Measurements from ENCODE around the gene SLC16A12.

Gene SLC16A12, protein sequence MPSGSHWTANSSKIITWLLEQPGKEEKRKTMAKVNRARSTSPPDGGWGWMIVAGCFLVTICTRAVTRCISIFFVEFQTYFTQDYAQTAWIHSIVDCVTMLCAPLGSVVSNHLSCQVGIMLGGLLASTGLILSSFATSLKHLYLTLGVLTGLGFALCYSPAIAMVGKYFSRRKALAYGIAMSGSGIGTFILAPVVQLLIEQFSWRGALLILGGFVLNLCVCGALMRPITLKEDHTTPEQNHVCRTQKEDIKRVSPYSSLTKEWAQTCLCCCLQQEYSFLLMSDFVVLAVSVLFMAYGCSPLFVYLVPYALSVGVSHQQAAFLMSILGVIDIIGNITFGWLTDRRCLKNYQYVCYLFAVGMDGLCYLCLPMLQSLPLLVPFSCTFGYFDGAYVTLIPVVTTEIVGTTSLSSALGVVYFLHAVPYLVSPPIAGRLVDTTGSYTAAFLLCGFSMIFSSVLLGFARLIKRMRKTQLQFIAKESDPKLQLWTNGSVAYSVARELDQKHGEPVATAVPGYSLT

DNA sequence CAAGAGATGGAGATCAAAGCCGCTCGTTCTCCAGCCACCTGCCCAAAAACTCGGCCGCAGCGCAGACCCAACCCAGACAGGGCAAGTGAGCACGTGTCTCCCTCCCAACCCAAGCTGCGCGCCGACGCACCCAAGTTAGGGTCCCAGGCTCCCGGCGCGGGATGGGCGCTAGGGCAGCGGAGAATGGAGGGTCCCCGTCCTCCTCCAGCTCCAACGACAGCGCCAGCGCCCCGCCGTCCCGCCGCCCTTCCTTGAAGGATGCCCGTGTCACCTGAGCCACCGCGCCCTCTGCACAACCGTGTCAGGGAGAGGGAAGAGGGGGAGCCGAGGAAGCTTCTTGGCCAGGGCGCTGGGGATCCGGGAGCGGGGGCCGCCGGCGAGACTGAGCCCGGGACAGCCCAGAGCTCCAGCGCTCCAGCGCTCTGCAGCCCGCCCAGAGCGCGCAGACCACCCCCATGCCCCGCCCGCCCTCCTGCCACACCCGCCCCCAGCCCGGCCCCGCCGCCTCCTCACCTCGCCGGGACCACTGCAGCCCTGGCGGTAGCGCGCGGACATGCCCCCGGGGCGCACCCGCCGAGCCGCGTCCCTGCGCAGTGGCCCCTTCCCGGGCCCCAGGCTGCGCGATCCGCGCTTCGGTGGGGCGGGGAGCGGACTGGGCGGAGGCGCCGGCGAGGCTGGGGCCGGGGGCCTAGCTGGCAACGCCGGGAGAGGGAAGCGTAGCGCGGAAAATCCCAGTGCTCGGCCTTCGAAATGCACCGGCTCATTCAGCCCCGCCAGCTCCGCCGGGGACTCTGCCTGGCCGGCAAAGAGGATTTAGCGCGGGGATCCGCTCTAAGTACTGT, at the start of gene SLC16A12:
TSS of gene SLC16A12 (minus strand) at position 424 of the 842 bp plus-strand sequence. CDS start 73,016 bp downstream, outside the sequence.
- no peak for DNase-seq

DNA sequence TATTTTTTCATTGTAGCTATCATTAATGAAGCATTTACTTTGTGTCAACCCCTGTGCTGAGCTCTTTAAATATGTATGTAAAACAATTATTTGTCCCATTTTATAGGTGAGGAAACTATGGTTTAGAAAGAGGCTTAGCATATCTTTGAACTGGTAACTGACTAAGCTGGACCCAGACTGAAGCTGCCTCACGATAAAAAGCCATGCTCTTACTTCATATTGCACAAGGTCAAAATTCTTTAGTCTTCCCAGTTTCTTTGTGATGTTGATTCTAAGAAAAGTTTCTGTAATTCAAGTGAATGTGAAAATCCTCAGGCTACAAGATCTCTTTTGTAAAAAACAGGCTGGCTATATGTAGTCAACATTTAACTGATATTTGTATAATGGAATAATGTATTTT, 46.6 kb upstream of the SLC16A12 start:
- DNase-seq, result no peak

DNA sequence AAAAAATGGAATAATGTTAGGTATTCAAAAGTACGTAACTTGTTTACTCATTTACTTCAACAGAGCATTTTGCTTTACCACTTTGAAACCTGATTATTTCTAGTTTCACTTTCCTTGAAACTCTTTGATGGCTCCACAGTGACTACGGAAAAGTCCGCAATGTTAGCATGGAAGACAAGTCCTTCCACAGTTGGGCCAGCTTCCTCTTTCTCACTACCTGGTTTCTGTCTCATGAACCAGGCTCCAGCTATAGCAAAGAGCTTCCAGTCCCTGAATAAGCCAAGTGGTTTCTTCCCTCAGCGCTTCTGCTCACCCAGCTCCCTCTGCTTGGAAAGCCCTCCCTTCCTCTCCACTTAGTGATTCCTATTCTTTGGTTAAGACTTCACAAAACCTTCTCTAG, 44.8 kb upstream of the SLC16A12 start:
- DNase-seq, result no peak

DNA sequence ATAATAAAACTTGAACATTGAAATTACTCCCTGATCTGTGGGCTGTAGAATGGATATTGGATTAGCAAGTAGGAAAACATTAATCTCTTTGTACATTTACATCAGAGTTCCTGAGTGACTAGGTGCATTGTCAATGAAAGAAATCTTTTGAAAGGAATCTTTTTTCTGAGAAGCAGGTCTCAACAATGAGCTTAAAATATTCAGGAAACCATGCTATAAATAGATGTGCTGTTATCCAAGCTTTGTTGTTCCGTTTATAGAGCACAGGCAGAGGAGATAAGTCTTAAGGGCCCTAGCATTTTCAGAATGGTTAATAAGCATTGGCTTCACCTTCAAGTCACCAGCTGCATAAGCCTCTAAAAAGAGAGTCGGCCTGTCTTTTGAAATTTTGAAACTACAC, 41.3 kb upstream of the SLC16A12 start:
- DNase-seq, result no peak

DNA sequence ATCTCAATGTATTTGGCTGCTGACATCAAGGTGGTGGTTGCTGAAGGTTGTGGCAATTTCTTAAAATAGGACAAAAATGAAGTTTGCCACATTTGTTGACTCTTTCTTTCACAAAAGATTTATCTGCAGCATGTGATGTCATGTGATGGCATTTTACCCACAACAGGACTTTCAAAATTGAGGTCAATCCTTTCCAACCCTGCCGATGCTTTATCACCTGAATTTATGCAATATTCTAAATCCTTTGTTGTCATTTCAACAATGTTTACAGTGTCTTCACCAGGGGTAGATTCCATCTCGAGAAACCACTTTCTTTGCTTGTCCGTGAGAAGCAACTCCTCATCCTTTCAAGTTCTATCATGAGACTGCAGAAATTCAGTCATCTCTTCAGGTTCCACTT, 40.6 kb upstream of the SLC16A12 start:
- DNase-seq, result no peak

DNA sequence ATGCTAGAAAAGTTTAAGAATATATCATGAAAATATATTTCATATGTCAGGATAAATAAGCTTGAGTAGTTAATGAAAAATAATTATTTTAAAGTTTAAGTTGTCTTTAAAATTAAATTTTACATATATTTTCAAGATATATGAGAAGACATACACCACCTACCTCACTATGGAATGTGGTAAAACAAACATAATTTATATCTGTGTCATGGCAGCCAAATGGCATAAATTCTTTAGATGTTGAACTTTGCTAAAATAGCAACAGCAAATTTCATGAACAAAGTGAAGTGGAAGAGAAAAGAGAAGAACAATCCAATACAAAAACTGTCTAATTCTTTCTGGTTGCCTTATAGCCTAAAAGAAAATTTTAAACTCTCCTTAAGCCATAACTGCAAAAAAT, 39.6 kb upstream of the SLC16A12 start:
- no peak for DNase-seq

DNA sequence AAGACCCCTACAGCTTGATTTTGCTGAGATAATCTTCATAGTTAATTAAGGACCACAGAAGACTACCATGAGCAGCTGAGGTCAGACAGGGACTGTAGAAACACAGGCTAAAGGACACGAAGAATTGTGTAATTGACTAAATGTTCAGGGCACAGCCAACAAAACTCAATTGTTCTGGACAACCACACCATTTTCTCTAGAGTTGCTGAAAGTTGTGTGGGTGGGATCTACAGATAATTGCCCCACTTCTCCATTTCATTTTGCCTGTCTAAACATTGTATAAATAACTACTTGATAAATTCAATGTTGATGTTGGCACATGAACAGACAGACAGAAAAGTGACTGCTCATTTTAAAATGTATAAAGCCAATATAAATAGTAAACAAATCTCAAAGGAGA, 39.0 kb upstream of the SLC16A12 start:
- no peak for DNase-seq

DNA sequence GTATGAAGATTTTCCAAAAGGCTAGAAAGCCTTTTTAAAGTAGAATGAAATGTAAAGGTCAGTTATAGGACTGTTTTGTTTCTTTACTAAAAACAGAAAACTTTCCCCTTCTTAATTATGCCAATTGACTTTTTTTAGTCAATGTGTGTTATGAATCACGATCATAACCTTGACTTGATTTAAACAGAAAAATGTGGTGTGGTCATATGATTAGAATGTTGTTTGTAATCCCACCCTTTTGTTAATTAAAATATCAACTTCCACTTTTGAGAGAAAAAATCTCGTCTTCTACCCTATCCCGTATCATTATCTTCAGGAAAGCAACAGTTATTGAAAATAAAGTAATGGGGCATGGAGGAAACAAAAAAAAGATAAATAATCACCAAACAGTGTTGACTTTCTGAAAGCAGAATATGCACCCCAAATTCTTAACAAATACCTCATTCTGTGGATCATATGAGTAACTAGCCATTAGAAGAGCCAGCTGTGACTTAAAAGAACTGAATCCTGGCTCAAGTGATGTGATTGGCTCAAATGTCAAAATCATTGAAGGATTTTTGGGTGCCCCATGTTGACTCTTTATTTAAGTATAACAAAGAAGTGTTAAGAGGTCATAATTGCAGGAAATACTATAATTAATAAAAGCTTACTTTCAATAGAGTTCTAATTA, 32.3 kb upstream of the SLC16A12 start:
- DNase-seq, result no peak

DNA sequence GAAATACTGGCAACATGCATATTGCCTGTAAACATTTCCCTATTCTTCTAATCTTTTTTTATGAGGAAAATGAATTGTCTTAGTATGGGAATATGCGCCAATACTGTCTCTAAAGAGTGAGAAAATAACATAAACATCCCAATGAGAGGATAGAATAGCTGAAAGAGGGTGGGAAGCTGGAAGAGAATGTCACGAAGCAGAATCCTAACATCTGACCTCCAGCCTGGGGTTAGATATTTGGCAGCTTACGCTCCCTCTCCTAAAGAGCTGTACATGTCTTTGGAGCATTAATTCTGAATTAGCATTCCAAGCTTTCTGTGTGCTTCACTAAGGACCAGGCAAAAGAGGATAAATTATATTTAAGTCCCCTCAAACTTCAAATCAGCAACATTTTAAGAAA, 31.6 kb upstream of the SLC16A12 start:
- DNase-seq, result no peak

DNA sequence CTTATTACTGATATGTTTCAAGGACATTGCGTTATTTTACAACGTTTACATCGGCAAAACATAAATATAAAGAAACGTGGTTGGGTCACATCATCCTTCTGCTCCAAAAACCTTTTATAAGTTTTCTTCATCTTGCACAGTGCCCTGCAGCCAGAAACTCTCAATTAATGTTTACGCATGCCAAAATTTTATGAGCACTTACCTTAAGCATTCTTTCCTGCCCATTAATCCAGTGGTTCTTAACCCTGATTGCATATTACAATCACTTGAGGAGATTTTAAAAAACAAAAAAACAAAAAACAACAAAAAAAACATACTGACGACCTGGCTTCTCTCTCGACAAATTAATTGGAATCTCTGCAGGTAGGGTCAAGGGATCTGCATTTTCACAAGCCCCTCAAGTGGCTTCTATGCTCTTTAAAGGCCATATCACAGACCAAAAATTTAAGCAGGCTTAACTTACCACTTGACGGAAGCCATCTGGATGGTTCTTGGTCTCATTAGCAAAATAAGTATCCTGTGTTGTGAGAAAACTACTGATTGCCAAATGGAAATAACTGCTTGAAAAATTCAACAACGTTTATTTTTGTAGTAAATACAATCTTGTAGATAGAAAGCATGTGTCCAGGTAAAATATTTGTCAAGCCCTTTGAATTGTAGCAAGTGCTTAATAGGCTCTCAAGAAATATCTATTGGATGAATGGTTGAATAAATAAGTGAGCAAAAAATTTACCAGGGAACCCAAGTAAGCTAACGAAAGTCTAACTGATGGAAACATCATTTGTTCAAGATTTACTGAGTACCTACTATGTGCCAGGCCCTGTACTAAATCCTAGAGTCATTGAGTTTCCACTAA, 30.9 kb upstream of the SLC16A12 start:
- DNase-seq, result no peak

DNA sequence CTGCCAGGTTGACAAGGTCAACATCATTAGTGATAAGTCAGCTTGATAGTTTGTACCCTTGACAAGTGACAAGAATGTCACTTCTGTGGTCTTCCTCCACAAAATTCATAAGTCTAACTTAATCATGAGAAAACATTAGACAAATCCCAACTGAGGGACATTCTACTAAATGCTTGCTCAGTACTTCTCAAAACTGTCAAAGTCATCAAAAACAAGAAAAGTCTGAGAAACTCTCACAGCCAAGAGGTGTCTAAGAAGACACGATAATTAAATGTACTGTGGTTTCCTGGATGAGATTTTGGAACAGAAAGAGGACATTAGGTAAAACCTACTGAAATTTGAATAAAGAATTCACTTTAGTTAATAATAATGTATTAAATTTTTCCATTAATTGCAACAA, 29.8 kb upstream of the SLC16A12 start:
- DNase-seq, result no peak

DNA sequence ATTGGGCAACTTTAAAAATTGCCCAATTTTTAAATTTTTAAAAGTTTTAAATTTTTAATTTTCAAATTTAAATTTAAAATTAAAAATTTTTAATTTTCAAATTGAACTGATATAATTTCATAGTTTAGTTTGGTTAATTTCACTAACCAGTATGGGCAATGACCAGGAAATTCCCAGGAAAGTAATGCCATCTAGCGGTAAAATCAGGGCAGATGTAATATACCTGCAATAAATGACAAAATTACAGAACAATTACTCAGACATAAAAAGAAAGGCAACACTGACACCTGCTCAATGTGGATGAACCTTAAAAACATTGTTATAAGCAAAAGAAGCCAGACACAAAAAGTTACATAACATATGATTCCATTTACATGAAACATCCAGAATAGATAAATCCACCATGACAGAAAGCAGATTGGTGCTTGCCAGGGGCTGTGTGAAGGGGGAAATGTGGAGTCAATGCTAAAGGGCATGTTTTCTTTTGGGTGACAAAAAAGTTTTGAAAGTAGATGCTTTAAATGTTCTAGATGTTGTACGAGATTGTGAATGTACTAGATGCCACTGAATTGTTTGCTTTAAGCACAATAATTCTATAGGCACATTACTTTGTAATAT, 28.6 kb upstream of the SLC16A12 start:
- peak; percentile 76 for DNase-seq

DNA sequence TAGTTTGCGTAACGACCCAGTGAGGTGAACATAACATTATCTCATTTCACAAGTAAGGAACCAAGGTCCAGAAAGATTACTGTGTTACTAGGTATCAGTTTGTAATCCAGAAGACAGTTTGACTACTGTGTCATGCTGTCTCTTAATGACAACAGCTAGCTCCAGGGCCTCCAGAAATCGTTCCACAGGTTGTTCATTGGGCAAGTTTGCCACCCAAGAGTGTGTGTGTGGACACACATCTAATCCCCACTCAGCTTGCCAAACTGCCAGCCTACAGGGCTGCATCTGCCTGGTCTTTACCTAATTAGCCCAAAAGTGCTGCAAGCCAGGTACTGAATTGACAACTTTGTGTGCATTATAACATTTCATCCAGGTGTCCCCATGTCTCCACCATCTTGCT, 27.9 kb upstream of the SLC16A12 start:
- no peak for DNase-seq

DNA sequence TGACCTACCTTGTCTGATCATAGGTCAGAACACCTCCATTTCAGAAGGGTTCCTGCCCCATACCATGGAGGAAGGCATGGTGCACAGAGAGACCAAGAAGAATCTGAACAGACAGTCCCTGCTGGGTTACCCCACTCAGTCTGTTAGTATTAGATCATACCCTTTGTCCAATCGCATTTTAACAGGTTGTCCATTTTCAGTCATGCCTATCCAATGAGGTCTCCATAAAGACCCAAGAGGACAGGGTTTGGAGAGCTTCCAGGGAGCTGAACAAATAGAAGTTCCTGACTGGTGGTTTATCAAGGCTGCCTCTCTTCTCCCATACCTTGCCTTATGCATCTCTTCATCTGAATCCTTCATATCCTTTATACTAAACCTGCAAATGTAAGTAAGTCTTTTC, 21.2 kb upstream of the SLC16A12 start:
- no peak for DNase-seq

DNA sequence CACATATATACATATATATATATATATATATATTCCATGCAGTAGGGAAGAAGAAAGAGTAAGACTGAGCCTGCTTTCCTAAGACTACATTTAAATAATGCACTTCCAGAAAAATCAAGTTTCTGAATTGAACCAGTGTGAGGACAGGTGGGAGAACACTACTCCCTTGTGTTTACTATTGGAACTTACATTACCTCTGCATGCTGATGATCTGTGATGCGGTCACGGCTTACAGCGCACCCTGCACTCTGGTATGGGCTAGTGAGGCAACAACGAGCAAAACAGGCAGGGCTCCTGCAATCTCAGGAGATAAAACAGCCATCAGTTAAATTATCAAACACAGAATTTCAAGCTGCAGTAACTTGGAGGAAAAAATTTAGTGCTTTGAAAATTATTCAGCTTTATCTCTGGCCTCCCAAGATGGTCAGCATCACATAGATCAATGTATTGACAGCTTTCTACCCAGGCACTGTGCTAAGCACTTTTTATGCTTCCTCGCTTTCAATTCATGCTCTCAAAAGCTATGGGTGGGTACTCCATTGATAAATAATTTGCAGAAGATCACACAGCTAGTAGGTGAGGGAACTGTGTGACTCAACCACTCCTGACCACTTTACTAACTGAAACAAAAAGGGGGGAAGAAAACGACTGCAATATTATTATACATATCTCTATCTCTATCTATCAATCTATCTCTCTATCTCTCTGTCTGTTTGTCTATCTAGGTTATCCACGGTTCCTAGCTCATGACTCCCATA, 20.5 kb upstream of the SLC16A12 start:
- DNase-seq, result no peak

DNA sequence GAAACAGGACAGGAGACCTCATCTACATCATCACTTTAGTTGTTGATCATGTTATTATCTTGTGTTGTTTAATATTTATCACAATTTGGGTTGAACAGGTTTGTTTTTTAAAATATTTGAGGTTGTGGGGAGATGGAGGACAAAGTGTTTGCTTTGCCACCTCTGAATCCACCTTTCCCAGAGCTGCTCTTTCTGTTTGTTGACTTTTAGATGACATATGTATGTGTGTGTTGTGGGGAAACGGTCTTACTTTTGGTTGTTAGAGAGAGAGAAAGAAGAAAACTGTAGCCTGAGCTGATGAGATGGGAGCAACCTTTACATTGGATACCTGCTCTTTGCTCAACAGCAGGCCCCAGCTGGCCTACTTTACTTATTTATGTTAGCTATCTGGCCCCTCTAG, 19.0 kb upstream of the SLC16A12 start:
- DNase-seq, result no peak

DNA sequence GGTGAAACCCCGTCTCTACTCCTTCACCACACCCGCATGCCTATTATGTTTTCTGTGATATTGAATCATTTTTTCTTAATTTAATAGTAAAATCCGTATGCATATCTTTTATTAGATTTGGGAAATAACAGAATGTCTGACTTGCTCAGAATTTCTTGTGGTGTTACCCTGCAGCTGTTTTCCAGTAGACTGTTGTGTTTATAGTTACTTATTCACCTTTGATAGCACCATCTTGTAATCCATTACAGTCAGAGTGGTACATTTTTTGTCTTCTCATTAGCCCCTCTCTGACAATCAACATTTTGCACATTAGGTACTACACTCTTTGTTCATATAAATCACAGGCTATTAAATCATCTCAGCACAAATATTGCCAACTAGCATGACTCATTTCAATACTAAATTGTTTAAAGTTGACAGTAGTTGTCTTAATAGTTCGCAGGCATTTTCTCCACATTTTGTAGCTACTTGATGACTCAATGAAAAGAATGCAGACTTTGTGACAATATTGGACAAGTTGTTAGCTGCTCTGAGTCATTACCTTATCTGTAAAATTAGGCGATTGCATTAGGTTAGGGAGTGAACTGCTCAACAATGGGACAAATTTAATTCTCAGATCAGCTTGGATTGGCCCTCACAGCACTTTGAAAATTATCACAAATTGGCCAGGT, 17.8 kb upstream of the SLC16A12 start:
- DNase-seq, result no peak

DNA sequence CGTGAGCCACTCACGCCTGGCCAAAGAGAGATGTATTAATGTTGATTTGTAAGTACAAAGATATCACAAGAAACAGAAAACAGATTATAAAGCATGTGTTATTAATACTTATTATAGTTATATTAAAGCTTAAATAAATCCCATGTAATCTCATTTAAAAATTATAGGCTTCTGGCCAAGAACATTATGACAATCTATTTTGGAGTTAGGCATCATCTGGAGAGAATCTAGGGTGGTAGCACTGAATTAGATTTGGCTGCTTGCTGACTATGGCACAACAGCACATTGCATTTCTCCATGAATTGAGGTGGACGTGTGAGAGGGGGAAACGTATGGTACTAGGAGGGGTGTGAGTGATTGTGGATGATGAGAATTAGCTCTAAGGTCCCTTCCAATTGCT, 16.8 kb upstream of the SLC16A12 start:
- DNase-seq, result no peak

DNA sequence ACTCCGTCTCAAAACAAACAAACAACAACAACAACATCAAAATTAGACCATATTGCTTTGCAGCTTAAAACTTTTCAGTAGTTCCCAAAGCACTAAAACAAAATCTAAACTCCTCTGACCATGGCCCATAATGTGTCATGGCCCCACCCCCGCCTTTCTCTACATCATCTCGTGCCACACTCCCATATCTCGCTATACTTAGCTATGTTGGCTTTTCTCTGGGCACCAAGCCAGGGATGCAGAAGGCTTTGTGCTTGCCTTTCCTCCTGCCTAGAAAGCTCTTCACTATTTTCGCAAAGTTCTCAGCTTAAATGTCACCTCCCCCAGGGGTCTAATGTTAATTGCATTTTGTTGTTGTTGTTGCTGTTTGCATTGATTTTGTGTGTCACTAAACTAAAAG, 15.1 kb upstream of the SLC16A12 start:
- DNase-seq, result peak; percentile 68

DNA sequence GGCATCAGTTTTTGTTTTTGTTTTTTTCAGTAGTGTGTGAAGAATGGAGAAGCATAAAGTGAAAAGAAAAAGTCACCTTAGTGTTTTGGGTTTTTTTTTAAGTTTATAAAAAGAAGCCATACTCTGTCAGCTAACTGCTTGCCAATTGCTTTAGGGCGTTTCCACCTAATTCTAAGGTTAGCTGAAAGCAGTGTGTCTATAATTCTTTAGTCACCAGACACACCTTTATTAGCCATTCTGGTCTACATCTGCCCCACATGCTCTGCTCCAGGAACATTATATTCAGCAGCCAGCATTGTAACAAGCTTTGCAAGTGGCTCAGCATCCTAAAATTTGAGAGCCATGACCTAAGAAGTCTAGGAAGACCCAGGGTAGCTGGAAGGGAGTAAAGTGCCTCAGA, 14.1 kb upstream of the SLC16A12 start:
- no peak for DNase-seq

DNA sequence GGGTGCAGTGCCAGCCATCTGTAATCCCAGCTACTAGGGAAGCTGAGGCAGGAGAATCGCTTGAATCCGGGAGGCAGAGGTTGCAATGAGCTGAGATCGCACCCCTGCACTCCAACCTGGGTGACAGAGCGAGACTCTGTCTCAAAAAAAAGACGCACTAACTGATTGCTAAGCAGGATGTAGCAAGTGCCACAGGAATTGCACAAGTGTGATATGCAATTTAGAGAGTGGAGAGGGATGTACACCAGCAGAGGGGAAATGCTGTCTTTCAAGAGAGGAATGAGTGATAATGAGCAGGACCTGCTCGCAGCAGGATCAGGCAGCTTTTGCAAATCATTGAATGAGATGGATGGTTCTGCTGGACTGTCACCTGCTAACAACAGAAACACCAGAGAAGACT, 13.3 kb upstream of the SLC16A12 start:
- peak; percentile 17 for DNase-seq
